ENCODE data around the gene ABL2.
"Not testable (repeated sequence)": the region's sequence is repeated elsewhere in the genome, so short reads cannot be mapped to it uniquely, and the experiment has no call there.

ABL2 gene

GRCh38 chr1:179178183-179178582 lies 51.3 kb downstream of the ABL2 start:
- no peak for FAIRE-seq
- no peak for DNase-seq (ENCODE audit: insufficient read length, low spot score)
- TF ChIP-seq POU2F2 (IDR thresholded peaks at IDR 0.05; ENCODE audit: low read depth, low read length) (no peak), TAF1 (IDR thresholded peaks at IDR 0.05; ENCODE audit: low read depth, low read length) (no peak), POLR2AphosphoS5 (IDR thresholded peaks at IDR 0.05; ENCODE audit: low read depth, low read length) (no peak), PAX5 (IDR thresholded peaks at IDR 0.05; ENCODE audit: insufficient read depth, low read length, severe bottlenecking) (no peak), POLR2A (IDR thresholded peaks at IDR 0.05; ENCODE audit: low read depth, low read length) (no peak), SPI1 (IDR thresholded peaks at IDR 0.05; ENCODE audit: low read depth, low read length) (no peak)

- TF ChIP-seq POLR2AphosphoS5 (IDR thresholded peaks at IDR 0.05; ENCODE audit: low read depth, low read length): no peak
- TF ChIP-seq POLR2A (IDR thresholded peaks at IDR 0.05; ENCODE audit: low read depth, low read length): no peak
- TF ChIP-seq PAX5 (IDR thresholded peaks at IDR 0.05; ENCODE audit: insufficient read depth, low read length, severe bottlenecking): no peak
- no peak for TF ChIP-seq SPI1 (IDR thresholded peaks at IDR 0.05; ENCODE audit: low read depth, low read length)
- no peak for TF ChIP-seq TAF1 (IDR thresholded peaks at IDR 0.05; ENCODE audit: low read depth, low read length)
- no peak for TF ChIP-seq POU2F2 (IDR thresholded peaks at IDR 0.05; ENCODE audit: low read depth, low read length)
- no peak for DNase-seq (ENCODE audit: insufficient read length, low spot score)
- no peak for FAIRE-seq
Measured at GRCh38 chr1:179177615-179178014, 51.9 kb downstream of the ABL2 start.

GRCh38 chr1:179177182-179177581 lies 52.3 kb downstream of the ABL2 start:
- DNase-seq (ENCODE audit: insufficient read length, low spot score) (no peak), FAIRE-seq (no peak)
- TF ChIP-seq POLR2AphosphoS5 (IDR thresholded peaks at IDR 0.05; ENCODE audit: low read depth, low read length) (no peak), PAX5 (IDR thresholded peaks at IDR 0.05; ENCODE audit: insufficient read depth, low read length, severe bottlenecking) (no peak), TAF1 (IDR thresholded peaks at IDR 0.05; ENCODE audit: low read depth, low read length) (no peak)

- no peak for FAIRE-seq
- TF ChIP-seq POLR2A (IDR thresholded peaks at IDR 0.05; ENCODE audit: low read depth, low read length) (no peak), POLR2AphosphoS5 (IDR thresholded peaks at IDR 0.05; ENCODE audit: low read depth, low read length) (no peak), POU2F2 (IDR thresholded peaks at IDR 0.05; ENCODE audit: low read depth, low read length) (no peak), TAF1 (IDR thresholded peaks at IDR 0.05; ENCODE audit: low read depth, low read length) (no peak), SPI1 (IDR thresholded peaks at IDR 0.05; ENCODE audit: low read depth, low read length) (no peak), PAX5 (IDR thresholded peaks at IDR 0.05; ENCODE audit: insufficient read depth, low read length, severe bottlenecking) (no peak)
- DNase-seq (ENCODE audit: insufficient read length, low spot score): no peak
Measured at GRCh38 chr1:179175011-179175841, 54.3 kb downstream of the ABL2 start.

GRCh38 chr1:179170468-179170770 lies 59.1 kb downstream of the ABL2 start:
- not testable (repeated sequence) for FAIRE-seq

GRCh38 chr1:179169616-179170467 lies 59.6 kb downstream of the ABL2 start:
- DNase-seq (ENCODE audit: insufficient read length, low spot score) (no peak), FAIRE-seq (no peak)
- TF ChIP-seq PAX5 (IDR thresholded peaks at IDR 0.05; ENCODE audit: insufficient read depth, low read length, severe bottlenecking) (no peak), POLR2A (IDR thresholded peaks at IDR 0.05; ENCODE audit: low read depth, low read length) (no peak), SPI1 (IDR thresholded peaks at IDR 0.05; ENCODE audit: low read depth, low read length) (no peak), TAF1 (IDR thresholded peaks at IDR 0.05; ENCODE audit: low read depth, low read length) (no peak), POU2F2 (IDR thresholded peaks at IDR 0.05; ENCODE audit: low read depth, low read length) (no peak), POLR2AphosphoS5 (IDR thresholded peaks at IDR 0.05; ENCODE audit: low read depth, low read length) (no peak)

More at GRCh38 chr1:179170468-179170770, 59.1 kb downstream of the ABL2 start:
- not testable (repeated sequence) for DNase-seq (ENCODE audit: insufficient read length, low spot score)

- no peak for FAIRE-seq
- TF ChIP-seq POLR2A (IDR thresholded peaks at IDR 0.05; ENCODE audit: low read depth, low read length): no peak
- no peak for TF ChIP-seq TAF1 (IDR thresholded peaks at IDR 0.05; ENCODE audit: low read depth, low read length)
- no peak for TF ChIP-seq PAX5 (IDR thresholded peaks at IDR 0.05; ENCODE audit: insufficient read depth, low read length, severe bottlenecking)
- no peak for TF ChIP-seq SPI1 (IDR thresholded peaks at IDR 0.05; ENCODE audit: low read depth, low read length)
- TF ChIP-seq POLR2AphosphoS5 (IDR thresholded peaks at IDR 0.05; ENCODE audit: low read depth, low read length): no peak
- TF ChIP-seq POU2F2 (IDR thresholded peaks at IDR 0.05; ENCODE audit: low read depth, low read length): no peak
- no peak for DNase-seq (ENCODE audit: insufficient read length, low spot score)
Measured at GRCh38 chr1:179168536-179168935, 60.9 kb downstream of the ABL2 start.

GRCh38 chr1:179167955-179168354 lies 61.5 kb downstream of the ABL2 start:
- FAIRE-seq: no peak
- TF ChIP-seq POLR2A (IDR thresholded peaks at IDR 0.05; ENCODE audit: low read depth, low read length) (no peak), TAF1 (IDR thresholded peaks at IDR 0.05; ENCODE audit: low read depth, low read length) (no peak), POLR2AphosphoS5 (IDR thresholded peaks at IDR 0.05; ENCODE audit: low read depth, low read length) (no peak), SPI1 (IDR thresholded peaks at IDR 0.05; ENCODE audit: low read depth, low read length) (no peak)
- DNase-seq (ENCODE audit: insufficient read length, low spot score): no peak

- no peak for TF ChIP-seq PAX5 (IDR thresholded peaks at IDR 0.05; ENCODE audit: insufficient read depth, low read length, severe bottlenecking)
- TF ChIP-seq SPI1 (IDR thresholded peaks at IDR 0.05; ENCODE audit: low read depth, low read length): peak; percentile 65
- no peak for TF ChIP-seq POLR2AphosphoS5 (IDR thresholded peaks at IDR 0.05; ENCODE audit: low read depth, low read length)
- no peak for TF ChIP-seq POLR2A (IDR thresholded peaks at IDR 0.05; ENCODE audit: low read depth, low read length)
- TF ChIP-seq TAF1 (IDR thresholded peaks at IDR 0.05; ENCODE audit: low read depth, low read length): no peak
- TF ChIP-seq POU2F2 (IDR thresholded peaks at IDR 0.05; ENCODE audit: low read depth, low read length): no peak
- DNase-seq (ENCODE audit: insufficient read length, low spot score) (no peak), FAIRE-seq (no peak)
Measured at GRCh38 chr1:179167418-179167777, 62.1 kb downstream of the ABL2 start.

All from GM12891 (cell line).